GM23338 (cell line): ENCODE results near the gene ANKRD18B. TPM values are rescaled to one million over a fixed set of nuclear protein-coding genes. Genes with fewer than 3 reads are reported as not detected.
"Not testable (repeated sequence)": the region's sequence is repeated elsewhere in the genome, so short reads cannot be mapped to it uniquely, and the experiment has no call there.

Experiments used
- ATAC-seq: fragments of 200-7000 bp; cut with Tn5 transposase; 3 replicates; pipeline ENCODE4 v1.9.1; 2020
- DNase-seq: peaks from one replicate; pipeline ENCODE4 v3.0.0-alpha.2; 2015; ENCODE audit warnings: low spot score
- H2AFZ ChIP-seq: fragments of 200-600 bp; sonication (generic); 2 replicates; pipeline ENCODE4 v1.8.0; 2016; ENCODE audit warnings: antibody characterized with exemption, mild to moderate bottlenecking, moderate library complexity
- H3F3A ChIP-seq: fragments of 200-600 bp; sonication (generic); replicated peaks from 2 replicates; pipeline ENCODE4 v1.8.0; 2017; ENCODE audit warnings: antibody characterized with exemption, mixed run types, low read depth
- H3K27ac ChIP-seq: fragments of 200-600 bp; sonication (generic); 2 replicates; pipeline ENCODE4 v1.6.1; 2016; ENCODE audit warnings: low read depth
- H3K27me3 ChIP-seq: fragments of 200-600 bp; sonication (generic); 2 replicates; pipeline ENCODE4 v1.8.0; 2016; ENCODE audit warnings: mild to moderate bottlenecking, mixed run types, moderate library complexity; ENCODE audit not compliant: insufficient read depth
- H3K36me3 ChIP-seq: fragments of 200-600 bp; sonication (generic); 2 replicates; pipeline ENCODE4 v1.8.0; 2016; ENCODE audit warnings: mild to moderate bottlenecking; ENCODE audit not compliant: insufficient read depth
- H3K4me1 ChIP-seq: fragments of 200-600 bp; sonication (generic); 2 replicates; pipeline ENCODE4 v1.8.0; 2016; ENCODE audit warnings: mild to moderate bottlenecking, moderate library complexity; ENCODE audit not compliant: insufficient read depth
- H3K4me2 ChIP-seq: fragments of 200-600 bp; sonication (generic); 2 replicates; pipeline ENCODE4 v1.7.1; 2017; ENCODE audit warnings: mixed run types
- H3K4me3 ChIP-seq: fragments of 200-600 bp; sonication (generic); 2 replicates; pipeline ENCODE4 v1.6.1; 2016; ENCODE audit warnings: mixed run types
- H3K79me2 ChIP-seq: fragments of 200-600 bp; sonication (generic); replicated peaks from 2 replicates; pipeline ENCODE4 v1.8.0; 2017; ENCODE audit warnings: mild to moderate bottlenecking; ENCODE audit not compliant: insufficient read depth
- H3K9me2 ChIP-seq: fragments of 200-600 bp; sonication (generic); 2 replicates; pipeline ENCODE4 v1.8.0; 2017; ENCODE audit not compliant: insufficient read depth
- H4K20me1 ChIP-seq: fragments of 200-600 bp; sonication (generic); replicated peaks from 2 replicates; pipeline ENCODE4 v1.8.0; 2017; ENCODE audit warnings: mild to moderate bottlenecking; ENCODE audit not compliant: insufficient read depth
- H3K27ac Mint-ChIP-seq: 2 replicates; pipeline ENCODE4 v1.8.0; 2020; ENCODE audit warnings: inconsistent platforms, mild to moderate bottlenecking, moderate library complexity, mixed read lengths
- H3K27me3 Mint-ChIP-seq: 3 replicates; pipeline ENCODE4 v1.8.0; 2022; ENCODE audit warnings: low read depth, mild to moderate bottlenecking, moderate library complexity, mixed read lengths, inconsistent platforms; ENCODE audit not compliant: insufficient read depth, poor library complexity
- H3K36me3 Mint-ChIP-seq: 3 replicates; pipeline ENCODE4 v1.8.0; 2021; ENCODE audit warnings: low read depth, mild to moderate bottlenecking, inconsistent platforms, moderate library complexity, mixed read lengths
- H3K4me1 Mint-ChIP-seq: 3 replicates; pipeline ENCODE4 v1.8.0; 2020; ENCODE audit warnings: mild to moderate bottlenecking, inconsistent platforms, mixed read lengths
- H3K4me3 Mint-ChIP-seq: 3 replicates; pipeline ENCODE4 v1.8.0; 2021; ENCODE audit warnings: moderate library complexity, mild to moderate bottlenecking, inconsistent platforms, mixed read lengths
- H3K9me3 Mint-ChIP-seq: 3 replicates; pipeline ENCODE4 v1.8.0; 2020; ENCODE audit warnings: moderate library complexity, mild to moderate bottlenecking, inconsistent platforms, mixed read lengths
- CREB1 ChIP-seq: fragments of 250-450 bp; sonication (Bioruptor Pico); IDR thresholded peaks from 2 replicates; pipeline ENCODE4 v1.5.0; 2020; ENCODE audit warnings: low read depth, mild to moderate bottlenecking, moderate library complexity
- CTCF ChIP-seq, 2 experiments: fragments of 200-600 bp in 1 of 2; sonication (generic) in 1 of 2; conservative IDR thresholded peaks; 2 replicates each; pipeline versions ENCODE4 v1.5.1 to v1.6.1; 2016 to 2017; ENCODE audit warnings: antibody characterized with exemption in 2 of 2, low read depth in 2 of 2, mild to moderate bottlenecking in 2 of 2, moderate library complexity in 1 of 2
- ETS1 ChIP-seq: IDR thresholded peaks from 2 replicates; pipeline ENCODE4 v1.6.1; 2016; ENCODE audit warnings: antibody characterized with exemption
- EZH2 ChIP-seq: fragments of 200-600 bp; sonication (generic); IDR thresholded peaks from one replicate; pipeline ENCODE4 v1.8.0; 2017; ENCODE audit warnings: antibody characterized with exemption, mild to moderate bottlenecking, low read depth; ENCODE audit not compliant: unreplicated experiment
- EZH2phosphoT487 ChIP-seq: fragments of 200-600 bp; sonication (generic); IDR thresholded peaks from one replicate; pipeline ENCODE4 v1.8.1; 2018; ENCODE audit warnings: antibody characterized with exemption; ENCODE audit not compliant: unreplicated experiment
- POLR2AphosphoS5 ChIP-seq: IDR thresholded peaks from 2 replicates; pipeline ENCODE4 v1.6.1; 2016; ENCODE audit warnings: antibody characterized with exemption, low read depth
- REST ChIP-seq: IDR thresholded peaks from one replicate; pipeline ENCODE4 v1.6.1; 2018; ENCODE audit warnings: antibody characterized with exemption; ENCODE audit not compliant: unreplicated experiment
- polyA plus RNA-seq: library from polyadenylated mRNA; unstranded; fragments of >200 nt; fragmentation: Nextera tagmentation; extraction: Ambion mirVana; gene quantifications from 2 replicates; pipeline ENCODE4 v1.2.1, GENCODE V29; 2016
- total RNA-seq: library from RNA; depleted of rRNA; stranded (reverse); fragments of >200 nt; shearing (Covaris generic); gene quantifications from 2 replicates; pipeline ENCODE4 v1.2.3, GENCODE V29; 2014

The ANKRD18B gene
- total and polyA plus RNA-seq, 2 experiments from 2014 or later, result 4.1 to 9.2 TPM

- Mint-ChIP-seq H3K27ac (no peak overlapping the region), H3K4me1 (no peaks in the 10 kb centered on the region), H3K27me3 (peaks cover 4% of the 10 kb centered on the region), H3K36me3 (peaks cover 2% of the 10 kb centered on the region; the same call in 1 of the 3 replicates), H3K4me3 (no peak overlapping the region), H3K9me3 (peaks cover 3% of the 10 kb centered on the region; the same call in 1 of the 3 replicates)
- no peak overlapping the region for H3K27ac ChIP-seq
- H3K4me1 ChIP-seq, result no peaks in the 10 kb centered on the region
- TF ChIP-seq POLR2AphosphoS5 (no peak), EZH2 (no peak), EZH2phosphoT487 (no peak), REST (no peak), CREB1 (CRISPR knock-in tag) (no peak), ETS1 (no peak), CTCF (conservative IDR thresholded peaks at IDR 0.05; ENCODE audit: low read depth in 2 of 2) (no peak)
- H3K4me3 ChIP-seq, result no peak overlapping the region
- no peak overlapping the region for H2AFZ ChIP-seq
- H4K20me1 ChIP-seq, result no peaks in the 10 kb centered on the region
- H3F3A ChIP-seq, result no peaks in the 10 kb centered on the region
- DNase-seq (no peak), ATAC-seq (no peak)
- H3K9me2 ChIP-seq, result no peaks in the 10 kb centered on the region
- no peaks in the 10 kb centered on the region for H3K27me3 ChIP-seq
- no peaks in the 10 kb centered on the region for H3K36me3 ChIP-seq
- no peak overlapping the region for H3K4me2 ChIP-seq
- H3K79me2 ChIP-seq, result no peaks in the 10 kb centered on the region
Measured at GRCh38 chr9:33611358-33611757, 87.3 kb downstream of the ANKRD18B start.

GRCh38 chr9:33612410-33612809, 88.4 kb downstream of the ANKRD18B start:
- not testable (repeated sequence) for H3K9me3 Mint-ChIP-seq, H3K27ac Mint-ChIP-seq

More at GRCh38 chr9:33612410-33612809, 88.4 kb downstream of the ANKRD18B start:
- not testable (repeated sequence) for DNase-seq, ATAC-seq, H2AFZ ChIP-seq, H3K4me3 ChIP-seq, H3K36me3 Mint-ChIP-seq, H3K79me2 ChIP-seq, H3K27me3 ChIP-seq, H3K4me1 ChIP-seq, H3K9me2 ChIP-seq, H3K4me2 ChIP-seq, H3K27me3 Mint-ChIP-seq, H3K4me3 Mint-ChIP-seq, H3F3A ChIP-seq, H3K4me1 Mint-ChIP-seq, H3K36me3 ChIP-seq, H4K20me1 ChIP-seq, H3K27ac ChIP-seq
